Inferior parietal cortex (tissue), 1 donor: ENCODE data around the gene TTK.
"Not testable (repeated sequence)": the region's sequence is repeated elsewhere in the genome, so short reads cannot be mapped to it uniquely, and the experiment has no call there.

Experiments
- DNase-seq: peaks from one replicate; pipeline ENCODE4 v3.0.0-alpha.2; 2016; ENCODE audit errors: extremely low spot score

Gene TTK

DNA sequence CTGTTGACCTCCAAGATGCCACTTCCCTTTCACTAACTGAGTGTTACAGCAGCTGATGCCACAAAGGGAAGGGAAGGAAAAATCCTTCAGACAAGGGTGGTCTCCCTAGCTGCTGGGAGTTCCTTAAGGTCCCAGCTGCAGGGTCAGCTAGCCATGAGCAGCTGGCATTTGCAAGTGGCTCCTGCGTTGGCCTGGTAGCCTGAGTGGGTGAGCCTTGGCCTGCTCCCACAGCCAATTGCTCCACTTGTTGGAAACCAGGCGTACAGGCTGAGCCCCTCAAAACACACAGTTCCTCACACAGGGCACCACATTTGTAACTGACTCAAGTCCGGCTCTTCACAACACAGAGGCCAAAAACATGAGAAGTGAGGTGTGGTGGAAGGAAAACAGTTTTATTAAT, 16.7 kb downstream of the TTK start:
- no peak for DNase-seq

GRCh38 chr6:80021591-80021990, 17.1 kb downstream of the TTK start:
- no peak for DNase-seq

DNA sequence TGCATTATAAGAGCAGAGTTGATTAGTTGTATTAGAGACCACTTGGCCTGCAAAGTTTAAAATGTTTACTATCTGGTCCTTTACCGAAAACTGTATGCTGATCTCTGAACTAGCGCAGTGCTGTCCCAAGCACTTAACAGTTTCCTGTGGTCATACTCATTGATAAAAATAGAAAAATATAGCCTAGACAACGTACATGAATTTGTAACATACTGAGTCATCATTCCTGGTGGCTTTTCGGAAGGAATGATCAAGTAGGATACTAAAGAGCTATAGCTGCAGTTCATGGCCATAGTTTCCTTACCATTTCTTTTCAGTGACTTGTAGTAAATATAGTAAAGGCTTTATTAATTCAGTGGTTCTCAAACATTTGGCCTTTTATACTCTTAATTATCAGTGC, 18.4 kb downstream of the TTK start:
- DNase-seq = no peak

- no peak for DNase-seq
Measured at GRCh38 chr6:80028589-80028988, 24.1 kb downstream of the TTK start.

DNA sequence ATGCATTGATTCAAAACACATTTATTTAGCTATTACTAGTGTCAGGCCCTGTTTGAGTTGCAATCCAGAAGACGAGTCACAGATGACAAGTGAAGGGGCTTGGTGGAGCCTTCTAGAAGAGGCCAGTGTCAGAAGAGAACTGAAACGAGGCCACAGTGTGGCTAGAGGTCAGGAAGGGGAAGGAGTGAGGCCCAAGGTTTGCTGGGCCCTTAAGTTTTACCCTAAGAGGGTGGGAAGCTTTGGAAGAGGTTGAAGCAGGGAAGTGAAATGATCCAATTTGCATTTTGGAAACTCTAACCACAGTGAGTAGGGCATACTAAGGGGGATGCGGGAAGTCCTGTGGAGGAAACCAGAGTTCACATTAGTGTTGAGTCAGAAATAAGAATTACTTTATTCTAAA, 25.0 kb downstream of the TTK start:
- DNase-seq = no peak

DNA sequence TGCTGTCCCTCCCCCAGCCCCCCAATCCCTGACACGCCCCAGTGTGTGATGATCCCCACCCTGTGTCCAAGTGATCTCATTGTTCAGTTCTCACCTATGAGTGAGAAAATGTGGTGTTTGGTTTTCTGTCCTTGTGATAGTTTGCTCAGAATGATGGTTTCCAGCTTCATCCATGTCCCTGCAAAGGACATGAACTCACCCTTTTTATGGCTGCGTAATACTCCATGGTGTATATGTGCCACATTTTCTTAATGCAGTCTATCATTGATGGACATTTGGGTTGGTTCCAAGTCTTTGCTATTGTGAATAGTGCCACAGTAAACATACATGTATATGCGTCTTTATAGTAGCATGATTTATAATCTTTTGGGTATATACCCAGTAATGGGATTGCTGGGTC, 43.8 kb downstream of the TTK start:
- DNase-seq = not testable (repeated sequence)

DNA sequence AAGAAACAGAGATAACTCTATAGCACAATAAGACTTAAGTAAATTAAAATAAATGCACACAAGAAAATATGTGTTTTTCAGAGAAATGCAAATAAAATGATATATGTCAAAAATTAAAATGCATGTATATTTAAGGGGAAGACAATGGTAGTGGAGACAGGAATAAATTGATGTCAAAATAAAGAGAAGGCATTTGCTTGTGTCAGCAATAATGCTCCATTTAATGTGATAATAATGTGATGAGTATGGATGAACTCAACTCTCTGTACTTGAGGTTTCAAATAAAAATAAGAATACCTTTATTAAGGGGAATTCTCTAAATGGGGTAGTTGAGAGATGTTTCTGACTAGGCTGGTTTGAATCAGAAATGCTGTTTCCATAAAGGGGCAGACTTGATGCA, 56.3 kb downstream of the TTK start:
- no peak for DNase-seq

DNA sequence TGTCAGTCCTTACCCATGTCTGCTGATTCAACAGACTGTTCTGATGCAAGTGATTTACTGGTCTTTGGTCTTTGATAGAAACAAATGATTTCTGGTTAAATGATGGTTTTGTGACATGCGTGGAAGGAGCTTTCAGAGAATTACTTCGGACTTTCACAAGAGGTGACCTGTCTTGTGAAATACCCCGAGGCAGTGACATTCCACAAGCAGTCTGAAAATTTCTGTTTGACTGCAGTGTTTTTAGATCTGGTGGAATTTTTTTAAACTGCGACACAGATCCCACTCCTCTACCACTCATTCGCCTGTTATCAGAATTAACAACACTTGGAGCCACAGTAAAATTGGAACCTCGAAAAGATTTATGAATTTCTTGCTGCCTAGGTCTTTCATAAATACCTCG, 63.7 kb downstream of the TTK start:
- not testable (repeated sequence) for DNase-seq

DNA sequence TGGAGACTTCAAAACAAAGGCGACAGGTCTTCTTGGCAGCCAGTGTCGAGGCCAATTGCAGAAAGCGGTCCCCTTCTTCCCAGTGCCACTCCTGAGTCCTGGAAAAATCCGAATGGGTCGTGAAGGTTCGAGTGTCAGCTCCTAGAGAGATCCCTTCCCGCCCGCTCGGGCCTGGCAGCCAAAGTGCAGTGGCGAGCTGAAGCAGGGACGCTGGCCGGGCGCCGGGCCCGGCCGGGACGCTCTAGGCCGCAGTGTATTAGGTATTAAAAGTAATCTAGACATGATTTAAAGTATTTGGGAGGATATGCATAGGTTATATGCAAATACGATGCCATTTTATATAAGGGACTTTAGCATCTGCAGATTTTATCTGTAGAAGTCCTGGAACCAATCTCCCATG, 66.0 kb downstream of the TTK start:
- DNase-seq = not testable (repeated sequence)

DNA sequence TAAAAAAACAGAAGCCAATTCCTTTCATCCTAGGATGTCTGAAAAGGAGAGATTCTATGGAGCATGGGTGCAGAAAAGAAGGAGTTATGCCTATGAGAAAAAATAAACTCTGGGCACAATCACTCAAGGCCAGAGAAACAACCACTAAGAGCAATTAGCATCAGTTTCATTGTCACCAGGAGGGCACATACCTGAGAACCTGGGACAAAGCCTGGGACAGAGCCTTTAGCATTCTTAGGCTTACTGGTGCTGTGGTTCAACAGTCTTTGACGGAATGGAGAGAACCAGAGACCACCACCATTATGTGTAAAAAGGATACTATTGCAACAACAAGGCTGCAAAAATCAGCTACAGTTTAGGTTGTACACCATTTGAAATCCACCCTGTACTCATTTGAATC, 72.6 kb downstream of the TTK start:
- DNase-seq = no peak

DNA sequence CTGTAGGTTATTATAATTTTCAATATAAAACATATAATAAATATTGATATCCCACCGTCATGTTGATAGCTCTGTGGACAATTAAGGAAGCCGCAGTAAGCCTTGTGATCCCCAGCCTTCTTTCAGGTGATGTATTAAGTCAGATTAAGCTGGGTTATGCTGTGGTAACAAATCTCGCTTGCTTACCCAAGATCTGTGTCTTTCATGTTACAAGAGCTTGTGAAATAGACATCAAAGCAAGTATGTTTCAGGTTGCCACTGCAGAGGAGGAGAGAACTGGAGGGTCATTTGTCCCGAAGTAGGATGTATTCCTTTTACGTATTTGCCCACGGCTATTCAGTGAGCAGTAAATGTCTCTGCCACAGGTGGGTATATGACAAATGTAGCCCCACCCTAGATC, 84.2 kb downstream of the TTK start:
- no peak for DNase-seq

DNA sequence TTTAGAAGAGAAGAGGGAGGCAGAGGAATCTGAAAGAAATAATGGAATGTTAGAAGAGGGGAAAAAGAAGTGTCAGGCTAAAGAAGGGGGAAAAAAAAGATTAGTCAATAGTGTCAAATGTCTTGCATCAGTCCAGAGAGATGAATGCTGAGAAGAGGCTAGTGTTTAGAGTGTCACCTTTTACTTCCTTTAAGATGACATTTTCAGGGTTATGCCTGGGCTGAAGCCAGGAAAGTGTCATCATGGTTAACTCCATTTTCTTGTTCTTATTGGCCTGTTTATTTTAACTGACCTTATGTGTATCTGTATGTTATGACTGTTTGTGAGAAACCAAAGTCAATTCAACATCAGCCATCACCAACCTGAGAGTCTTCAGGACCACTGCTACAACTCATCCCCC, 87.1 kb downstream of the TTK start:
- no peak for DNase-seq
